PFSK-1 (cell line): ENCODE data around the gene NOP53.
A peak's percentile ranks its signal among the peaks of the same experiment; 100 is the strongest.

Experiments used
- FOXP2 ChIP-seq: optimal IDR thresholded peaks from 2 replicates; pipeline ENCODE3; 2011; ENCODE audit warnings: borderline replicate concordance, control low read depth, inconsistent platforms; ENCODE audit not compliant: insufficient read depth; ENCODE audit errors: extremely low read length, extremely low read depth
- POLR2AphosphoS5 ChIP-seq: IDR thresholded peaks from 2 replicates; pipeline ENCODE4 v1.6.1; 2012; ENCODE audit warnings: low read depth, mild to moderate bottlenecking, control low read depth, low read length, moderate library complexity
- REST ChIP-seq, 2 experiments: IDR thresholded peaks; 2 replicates each; pipeline versions ENCODE4 v1.6.1 to v1.8.0; 2011 to 2012; ENCODE audit warnings: low read depth in 2 of 2, low read length in 2 of 2, control low read depth in 1 of 2, inconsistent platforms in 1 of 2, mild to moderate bottlenecking in 1 of 2, moderate library complexity in 1 of 2; ENCODE audit not compliant: insufficient read depth in 1 of 2
- SIN3A ChIP-seq: IDR thresholded peaks from 2 replicates; pipeline ENCODE4 v1.6.1; 2012; ENCODE audit warnings: mild to moderate bottlenecking, low read length, moderate library complexity, borderline replicate concordance; ENCODE audit not compliant: insufficient read depth
- TAF1 ChIP-seq: IDR thresholded peaks from 2 replicates; pipeline ENCODE4 v1.6.1; 2012; ENCODE audit warnings: low read length, control low read depth, borderline replicate concordance; ENCODE audit not compliant: insufficient read depth

The NOP53 gene

GRCh38 chr19:47778049-47778953 lies 33.0 kb downstream of the NOP53 start, which contains the start of gene SELENOW:
Gene SELENOW (plus strand): TSS chr19:47778703. CDS start chr19:47778786, 83 bp downstream.
- TF ChIP-seq FOXP2 (peak; percentile 69), REST (IDR thresholded peaks at IDR 0.05; ENCODE audit: insufficient read depth in 1 of 2, low read depth in 2 of 2, low read length in 2 of 2) (no peak), SIN3A (no peak), TAF1 (peak; percentile 92), POLR2AphosphoS5 (peak; percentile 92)

- no peak for TF ChIP-seq TAF1
- TF ChIP-seq FOXP2, result no peak
- no peak for TF ChIP-seq POLR2AphosphoS5
- no peak for TF ChIP-seq SIN3A
- no peak for TF ChIP-seq REST (IDR thresholded peaks at IDR 0.05; ENCODE audit: insufficient read depth in 1 of 2, low read depth in 2 of 2, low read length in 2 of 2)
These were observed 33.6 kb downstream of the NOP53 start for GRCh38 chr19:47778954-47779351.

- TF ChIP-seq SIN3A, result no peak
- no peak for TF ChIP-seq FOXP2
- no peak for TF ChIP-seq TAF1
- TF ChIP-seq REST (IDR thresholded peaks at IDR 0.05; ENCODE audit: insufficient read depth in 1 of 2, low read depth in 2 of 2, low read length in 2 of 2), result no peak
- no peak for TF ChIP-seq POLR2AphosphoS5
These were observed 34.3 kb downstream of the NOP53 start for GRCh38 chr19:47779524-47780214.

GRCh38 chr19:47780215-47780551 lies 34.8 kb downstream of the NOP53 start:
- TF ChIP-seq REST (IDR thresholded peaks at IDR 0.05; ENCODE audit: insufficient read depth in 1 of 2, low read depth in 2 of 2, low read length in 2 of 2) (no peak), FOXP2 (no peak), TAF1 (no peak), POLR2AphosphoS5 (no peak), SIN3A (no peak)
